ENCODE results near the gene NTRK2.

Gene NTRK2

DNA sequence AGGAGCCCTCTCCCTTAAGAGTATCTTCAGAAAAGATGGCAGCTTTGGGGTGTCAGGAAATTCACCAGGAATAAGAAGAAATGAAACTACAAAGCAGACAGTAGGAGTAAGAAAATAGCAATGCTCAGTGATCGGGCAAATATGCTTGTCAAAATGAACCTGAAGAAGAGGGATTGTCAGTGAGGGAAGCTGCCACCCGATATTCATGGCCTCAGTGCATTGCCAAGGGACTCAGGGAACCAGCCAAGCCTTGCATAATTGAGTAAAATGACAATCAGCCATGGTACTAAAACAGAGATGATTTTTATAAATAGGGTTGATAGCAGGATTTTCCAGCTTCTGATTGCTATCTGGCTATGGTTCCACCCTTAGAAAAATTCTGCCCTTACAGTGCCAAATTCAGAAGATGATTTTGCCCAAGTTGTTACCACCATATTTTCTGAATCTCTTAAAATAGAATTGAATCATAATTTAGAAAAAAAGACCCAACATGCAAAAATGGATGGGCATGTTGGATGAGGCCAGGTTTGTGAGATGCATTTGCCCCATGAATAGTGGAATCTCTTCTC is 274.0 kb downstream of the NTRK2 start:
- peaks cover 3% of the 10 kb centered on the region for H3K27me3 Mint-ChIP-seq
- H3K27ac Mint-ChIP-seq = no peak overlapping the region
- peaks cover 5% of the 10 kb centered on the region for H3K9me3 Mint-ChIP-seq
- ATAC-seq (ENCODE audit: low read depth) = no peak
- no peak overlapping the region for H3K4me3 Mint-ChIP-seq
- no peak for DNase-seq (ENCODE audit: low spot score in 2 of 2)
- H3K4me1 Mint-ChIP-seq = no peaks in the 10 kb centered on the region
- no peaks in the 10 kb centered on the region for H3K36me3 Mint-ChIP-seq

DNA sequence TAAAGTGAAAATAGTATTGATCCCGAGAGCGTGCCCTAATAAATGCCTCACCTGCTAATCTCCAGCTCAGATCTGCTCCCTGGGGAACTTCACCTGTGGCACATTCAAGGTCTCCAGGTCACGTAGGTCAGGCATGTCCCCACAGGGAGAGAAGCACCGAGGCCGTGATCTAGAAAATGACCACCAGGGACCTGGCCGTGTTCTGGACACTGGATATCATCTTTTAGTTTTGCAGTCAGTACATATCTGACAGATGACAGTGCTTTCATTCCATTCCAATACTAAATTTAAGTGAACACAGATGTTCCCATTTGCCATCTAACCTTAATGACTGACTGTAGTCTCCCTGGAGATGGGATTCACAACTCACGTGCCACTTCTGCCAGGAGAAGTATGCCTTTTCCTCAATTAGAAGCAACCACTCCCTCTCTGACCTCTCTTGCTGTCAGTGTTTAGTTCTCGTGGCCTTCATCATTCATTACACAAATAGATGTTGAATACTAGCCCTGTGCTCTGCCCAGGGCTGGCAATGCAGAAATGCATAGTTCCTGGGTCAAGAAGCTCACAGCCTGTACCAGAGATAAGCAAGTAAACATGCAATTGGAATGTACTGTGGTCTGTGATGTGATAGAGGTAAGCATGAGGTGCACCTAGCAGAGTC is 276.5 kb downstream of the NTRK2 start:
- DNase-seq (ENCODE audit: low spot score in 2 of 2) (no peak), ATAC-seq (ENCODE audit: low read depth) (no peak)
- Mint-ChIP-seq H3K9me3 (peaks cover 5% of the 10 kb centered on the region), H3K4me1 (no peaks in the 10 kb centered on the region), H3K27me3 (peaks cover 6% of the 10 kb centered on the region), H3K27ac (no peak overlapping the region), H3K4me3 (no peak overlapping the region), H3K36me3 (no peaks in the 10 kb centered on the region)

DNA sequence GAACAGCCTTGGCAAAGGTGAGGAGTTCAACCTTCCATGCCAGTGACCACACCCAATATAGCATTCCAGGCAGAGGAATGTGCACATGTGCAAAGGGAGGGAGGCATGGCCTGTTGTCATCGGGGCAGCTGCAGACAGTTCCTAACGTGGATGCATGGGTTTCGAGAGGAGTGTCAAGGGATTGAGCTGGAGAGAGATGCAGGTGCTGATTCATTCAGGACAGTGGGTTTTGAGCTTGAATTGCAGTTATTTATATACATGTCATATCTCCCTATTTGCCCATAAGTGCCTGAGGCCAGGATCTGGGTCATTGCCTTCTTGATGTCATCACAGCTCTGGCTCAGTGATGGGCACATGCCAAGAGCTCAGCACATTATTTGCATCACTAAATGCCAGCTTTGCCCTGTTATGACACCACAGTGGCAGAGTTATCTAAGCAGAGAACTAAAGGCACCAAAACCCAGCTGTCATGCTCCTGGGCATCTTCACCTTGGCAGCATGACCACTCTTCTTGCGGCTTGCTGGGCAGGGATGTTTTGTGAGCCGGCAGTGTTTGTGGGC is 278.0 kb downstream of the NTRK2 start:
- DNase-seq (ENCODE audit: low spot score in 2 of 2) = no peak
- H3K4me3 Mint-ChIP-seq = no peak overlapping the region
- ATAC-seq (ENCODE audit: low read depth) = no peak
- peaks cover 5% of the 10 kb centered on the region for H3K9me3 Mint-ChIP-seq
- H3K27ac Mint-ChIP-seq = no peak overlapping the region
- H3K4me1 Mint-ChIP-seq = no peaks in the 10 kb centered on the region
- H3K27me3 Mint-ChIP-seq = peaks cover 6% of the 10 kb centered on the region
- H3K36me3 Mint-ChIP-seq = no peaks in the 10 kb centered on the region

DNA sequence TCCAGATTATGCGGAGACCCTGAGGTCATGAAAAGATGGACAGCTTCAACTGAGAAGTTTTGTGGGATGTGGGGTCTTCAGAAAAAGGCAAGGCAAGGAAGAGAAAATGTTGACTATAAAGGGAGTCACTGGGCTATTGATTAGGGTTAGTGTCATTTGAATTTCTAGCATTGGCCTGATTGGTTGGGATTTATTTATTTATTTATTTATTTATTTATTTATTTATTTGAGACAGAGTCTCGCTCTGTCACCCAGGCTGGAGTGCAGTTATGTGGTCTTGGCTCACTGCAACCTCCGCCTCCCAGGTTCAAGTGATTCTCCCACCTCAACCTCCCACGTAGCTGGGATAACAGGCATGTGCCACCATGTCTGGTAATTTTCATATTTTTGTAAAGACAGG is 279.7 kb downstream of the NTRK2 start:
- DNase-seq (ENCODE audit: low spot score in 2 of 2) (no peak), ATAC-seq (ENCODE audit: low read depth) (no peak)
- Mint-ChIP-seq H3K36me3 (no peaks in the 10 kb centered on the region), H3K27ac (no peak overlapping the region), H3K4me1 (no peaks in the 10 kb centered on the region), H3K27me3 (peaks cover 8% of the 10 kb centered on the region), H3K9me3 (peaks cover 2% of the 10 kb centered on the region), H3K4me3 (no peak overlapping the region)

DNA sequence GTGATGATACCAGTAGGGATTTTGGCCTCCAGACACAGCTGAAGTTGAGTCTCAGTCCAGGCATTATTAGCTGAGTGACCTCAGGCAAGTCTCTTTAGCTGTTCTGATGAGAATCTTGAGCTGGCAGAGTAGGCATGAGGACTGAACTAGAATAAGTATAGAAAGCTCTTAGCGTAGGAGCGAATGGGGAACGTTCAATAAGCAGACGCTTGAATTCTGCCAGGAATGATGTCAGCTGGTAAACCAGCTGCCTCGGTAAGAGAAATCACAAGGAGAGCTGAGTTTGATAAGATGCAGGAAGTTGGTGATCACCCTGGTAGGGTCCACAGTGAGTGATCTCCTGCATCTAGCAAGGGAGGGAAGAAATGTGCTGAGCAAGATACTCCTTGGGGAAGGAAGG is 280.4 kb downstream of the NTRK2 start:
- Mint-ChIP-seq H3K27ac (no peak overlapping the region), H3K4me1 (no peaks in the 10 kb centered on the region), H3K36me3 (no peaks in the 10 kb centered on the region), H3K4me3 (no peak overlapping the region), H3K27me3 (peaks cover 9% of the 10 kb centered on the region), H3K9me3 (peaks cover 2% of the 10 kb centered on the region)
- ATAC-seq (ENCODE audit: low read depth) (no peak), DNase-seq (ENCODE audit: low spot score in 2 of 2) (no peak)

DNA sequence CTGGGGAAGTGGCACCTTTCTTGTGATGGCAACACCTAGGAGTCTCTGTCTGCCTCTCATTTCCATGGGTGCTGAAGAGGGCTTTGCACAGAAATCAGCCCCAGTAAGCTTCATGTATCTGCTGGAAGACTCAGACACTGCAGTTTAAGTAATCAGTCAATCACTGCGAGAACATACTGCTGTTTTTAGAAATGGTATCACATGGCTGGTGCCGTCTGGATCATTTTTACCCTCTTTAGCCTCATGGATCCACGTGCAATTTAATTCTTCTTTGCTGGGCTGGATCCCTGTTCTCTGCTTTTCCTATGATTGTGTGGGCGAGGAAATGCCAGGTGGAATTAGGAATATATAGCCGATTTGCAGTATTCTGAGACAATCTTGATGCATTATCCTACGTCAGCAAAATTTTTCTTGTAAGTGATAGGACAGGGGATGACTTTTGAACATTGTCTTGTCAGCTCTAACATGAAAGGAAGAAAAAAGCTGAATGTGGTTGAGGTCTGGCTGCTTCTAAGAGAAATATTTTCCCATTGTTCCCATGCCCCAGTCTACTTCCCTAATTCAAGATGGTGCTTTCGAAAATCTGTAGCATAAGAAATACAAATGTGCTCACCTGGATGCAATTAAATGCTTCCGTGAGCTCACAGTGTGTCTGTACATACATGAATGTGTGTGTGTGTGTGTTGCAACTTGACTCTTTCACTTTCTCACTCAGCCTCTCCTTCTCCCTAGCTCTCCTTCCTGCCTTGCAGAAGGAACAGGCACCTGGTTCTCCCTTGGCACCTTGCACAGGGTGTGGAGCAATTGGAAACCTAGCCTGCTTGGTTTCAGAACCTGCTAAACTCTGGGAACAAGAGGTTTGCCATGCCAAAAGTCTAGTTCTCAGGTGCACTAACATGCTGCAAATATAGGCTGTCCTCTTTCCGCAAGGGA is 281.6 kb downstream of the NTRK2 start:
- Mint-ChIP-seq H3K9me3 (no peaks in the 10 kb centered on the region), H3K27me3 (peaks cover 9% of the 10 kb centered on the region), H3K27ac (no peak overlapping the region), H3K36me3 (no peaks in the 10 kb centered on the region), H3K4me3 (no peak overlapping the region), H3K4me1 (no peaks in the 10 kb centered on the region)
- DNase-seq (ENCODE audit: low spot score in 2 of 2) = no peak
- ATAC-seq (ENCODE audit: low read depth) = no peak

DNA sequence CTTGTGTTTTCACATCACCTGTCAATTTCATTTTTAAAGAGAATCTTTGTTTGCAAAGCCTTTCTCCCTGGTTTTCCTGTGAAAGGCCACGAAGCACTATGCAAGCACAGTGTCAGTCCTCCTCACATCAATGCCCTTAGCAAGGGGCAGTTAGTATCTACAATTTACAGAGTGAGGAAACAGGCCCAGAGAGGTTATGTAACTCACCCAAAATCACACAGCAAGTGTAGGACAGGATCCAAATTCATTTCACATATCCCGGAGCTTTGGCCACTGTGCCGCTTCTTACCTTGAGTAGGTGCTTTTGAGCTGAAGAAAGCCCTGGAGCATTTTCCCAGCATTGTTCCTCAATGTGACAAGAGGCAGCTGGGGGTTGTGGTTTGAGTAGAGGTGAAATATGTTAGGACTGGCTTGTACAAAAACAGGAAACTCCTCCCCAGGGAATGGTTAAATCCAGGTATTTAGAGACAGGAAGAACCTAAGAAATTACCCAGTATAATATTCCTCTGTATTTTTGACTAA is 283.8 kb downstream of the NTRK2 start:
- no peaks in the 10 kb centered on the region for H3K4me1 Mint-ChIP-seq
- H3K27ac Mint-ChIP-seq = no peak overlapping the region
- peaks cover 2% of the 10 kb centered on the region for H3K9me3 Mint-ChIP-seq
- no peak for ATAC-seq (ENCODE audit: low read depth)
- no peak overlapping the region for H3K4me3 Mint-ChIP-seq
- DNase-seq (ENCODE audit: low spot score in 2 of 2) = no peak
- peaks cover 6% of the 10 kb centered on the region for H3K27me3 Mint-ChIP-seq
- no peaks in the 10 kb centered on the region for H3K36me3 Mint-ChIP-seq

DNA sequence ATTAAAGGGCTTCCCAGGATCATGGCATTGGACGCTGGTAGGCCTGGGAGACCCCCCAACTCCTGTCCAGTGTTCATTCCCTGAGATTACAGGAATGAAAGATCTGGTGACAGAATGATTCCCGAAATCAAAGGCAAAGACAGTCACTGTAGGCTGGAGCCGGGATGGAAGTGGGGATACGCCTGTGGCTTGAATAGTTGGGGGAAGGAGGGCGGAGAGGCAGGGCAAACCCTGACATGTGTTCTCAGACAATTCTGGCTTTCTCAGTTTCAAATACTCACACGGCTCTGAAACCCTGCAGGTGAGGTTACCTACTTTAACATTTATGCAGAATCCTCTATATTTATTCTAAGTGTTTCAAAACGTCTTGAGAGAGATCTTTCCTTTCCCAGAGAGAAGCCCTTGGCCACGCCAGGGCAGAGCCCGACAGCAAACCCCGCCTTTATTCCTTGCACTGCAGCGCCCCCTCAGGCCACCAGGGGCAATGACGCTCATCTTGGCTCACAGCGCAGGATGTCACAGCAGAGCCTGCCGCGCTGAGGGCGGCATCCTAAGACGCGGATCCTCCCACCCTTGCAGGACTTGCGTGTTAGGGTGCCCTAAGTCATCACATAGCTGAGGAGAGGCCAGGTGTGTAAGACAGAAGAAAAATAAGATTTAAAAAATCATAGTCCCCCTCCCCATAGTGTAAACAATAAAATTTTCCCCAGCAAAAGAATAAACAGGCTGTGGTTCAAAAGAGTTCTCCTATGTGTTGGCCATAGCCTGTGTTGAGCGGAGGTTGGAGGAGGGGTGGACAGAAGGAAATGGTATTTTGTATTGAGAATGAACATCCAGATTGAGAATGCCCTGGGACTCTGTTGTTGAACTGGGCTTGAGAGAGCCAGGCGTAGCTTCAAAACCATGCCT is 284.5 kb downstream of the NTRK2 start:
- peak; percentile 26 for ATAC-seq (ENCODE audit: low read depth)
- H3K4me3 Mint-ChIP-seq = no peak overlapping the region
- H3K27me3 Mint-ChIP-seq = peaks cover 4% of the 10 kb centered on the region
- no peaks in the 10 kb centered on the region for H3K4me1 Mint-ChIP-seq
- H3K9me3 Mint-ChIP-seq = peaks cover 2% of the 10 kb centered on the region
- DNase-seq (ENCODE audit: low spot score in 2 of 2) = peak in 1 of 2 donors; percentile 13
- H3K36me3 Mint-ChIP-seq = no peaks in the 10 kb centered on the region
- no peak overlapping the region for H3K27ac Mint-ChIP-seq

DNA sequence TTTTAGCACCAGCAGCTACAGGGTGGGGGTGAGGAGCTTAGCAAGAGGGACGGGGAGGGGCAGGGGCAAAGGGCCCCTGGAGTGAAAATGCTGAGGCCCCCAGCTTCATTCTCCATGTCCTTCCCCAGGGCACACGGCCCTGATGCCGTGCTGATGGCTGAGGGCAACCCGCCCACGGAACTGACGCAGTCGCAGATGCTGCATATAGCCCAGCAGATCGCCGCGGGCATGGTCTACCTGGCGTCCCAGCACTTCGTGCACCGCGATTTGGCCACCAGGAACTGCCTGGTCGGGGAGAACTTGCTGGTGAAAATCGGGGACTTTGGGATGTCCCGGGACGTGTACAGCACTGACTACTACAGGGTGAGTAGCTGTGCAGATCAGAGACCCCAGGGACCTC is 285.6 kb downstream of the NTRK2 start:
- ATAC-seq (ENCODE audit: low read depth) = no peak
- Mint-ChIP-seq H3K36me3 (no peaks in the 10 kb centered on the region), H3K4me1 (no peaks in the 10 kb centered on the region), H3K27me3 (peaks cover 4% of the 10 kb centered on the region), H3K9me3 (peaks cover 2% of the 10 kb centered on the region), H3K27ac (no peak overlapping the region), H3K4me3 (no peak overlapping the region)
- no peak for DNase-seq (ENCODE audit: low spot score in 2 of 2)

DNA sequence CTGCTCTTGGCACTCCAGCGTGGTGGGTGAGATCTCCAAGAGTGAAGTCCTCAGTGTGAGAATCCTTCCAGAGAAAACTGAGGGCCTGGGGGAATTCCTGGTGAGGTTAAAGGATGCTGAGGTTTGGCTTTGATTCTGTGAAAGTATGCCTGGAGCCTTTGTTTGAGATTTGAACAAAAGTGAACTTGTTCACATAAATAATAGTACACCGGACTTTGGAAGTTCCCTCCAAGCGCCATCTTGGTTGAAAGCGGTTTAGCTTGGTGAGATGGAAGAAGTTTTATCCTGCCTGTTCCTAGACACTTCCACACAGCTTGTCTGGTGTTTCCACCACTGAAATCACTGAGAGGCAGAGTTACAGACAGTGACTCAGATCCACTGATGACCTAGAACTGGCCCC is 286.4 kb downstream of the NTRK2 start:
- Mint-ChIP-seq H3K4me3 (no peak overlapping the region), H3K27me3 (peaks cover 4% of the 10 kb centered on the region), H3K9me3 (peaks cover 2% of the 10 kb centered on the region), H3K27ac (no peak overlapping the region), H3K36me3 (no peaks in the 10 kb centered on the region), H3K4me1 (no peaks in the 10 kb centered on the region)
- DNase-seq (ENCODE audit: low spot score in 2 of 2) (no peak), ATAC-seq (ENCODE audit: low read depth) (no peak)

DNA sequence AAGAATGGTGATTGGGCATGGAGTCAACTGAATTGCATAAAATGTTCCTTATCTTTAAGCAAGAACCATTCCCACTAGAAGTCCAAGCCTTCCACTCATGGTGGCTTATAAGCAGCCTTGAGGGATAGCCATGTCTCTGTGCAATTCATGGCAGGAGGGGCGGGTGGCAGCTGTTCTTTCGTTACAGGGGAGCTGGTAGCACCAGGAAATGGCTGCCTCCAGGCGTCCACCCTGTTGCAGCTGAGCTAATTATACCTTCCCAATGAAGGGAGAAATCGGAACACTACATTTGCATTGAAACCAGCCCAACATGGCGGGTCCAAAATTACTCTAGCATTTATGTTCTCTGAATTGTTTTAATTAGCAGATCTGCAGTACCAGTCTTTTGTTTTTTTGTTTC is 289.8 kb downstream of the NTRK2 start:
- no peak overlapping the region for H3K27ac Mint-ChIP-seq
- no peaks in the 10 kb centered on the region for H3K4me1 Mint-ChIP-seq
- no peak for DNase-seq (ENCODE audit: low spot score in 2 of 2)
- ATAC-seq (ENCODE audit: low read depth) = no peak
- no peaks in the 10 kb centered on the region for H3K36me3 Mint-ChIP-seq
- H3K9me3 Mint-ChIP-seq = peaks cover 2% of the 10 kb centered on the region
- no peak overlapping the region for H3K4me3 Mint-ChIP-seq
- peaks cover under 1% of the 10 kb centered on the region for H3K27me3 Mint-ChIP-seq

DNA sequence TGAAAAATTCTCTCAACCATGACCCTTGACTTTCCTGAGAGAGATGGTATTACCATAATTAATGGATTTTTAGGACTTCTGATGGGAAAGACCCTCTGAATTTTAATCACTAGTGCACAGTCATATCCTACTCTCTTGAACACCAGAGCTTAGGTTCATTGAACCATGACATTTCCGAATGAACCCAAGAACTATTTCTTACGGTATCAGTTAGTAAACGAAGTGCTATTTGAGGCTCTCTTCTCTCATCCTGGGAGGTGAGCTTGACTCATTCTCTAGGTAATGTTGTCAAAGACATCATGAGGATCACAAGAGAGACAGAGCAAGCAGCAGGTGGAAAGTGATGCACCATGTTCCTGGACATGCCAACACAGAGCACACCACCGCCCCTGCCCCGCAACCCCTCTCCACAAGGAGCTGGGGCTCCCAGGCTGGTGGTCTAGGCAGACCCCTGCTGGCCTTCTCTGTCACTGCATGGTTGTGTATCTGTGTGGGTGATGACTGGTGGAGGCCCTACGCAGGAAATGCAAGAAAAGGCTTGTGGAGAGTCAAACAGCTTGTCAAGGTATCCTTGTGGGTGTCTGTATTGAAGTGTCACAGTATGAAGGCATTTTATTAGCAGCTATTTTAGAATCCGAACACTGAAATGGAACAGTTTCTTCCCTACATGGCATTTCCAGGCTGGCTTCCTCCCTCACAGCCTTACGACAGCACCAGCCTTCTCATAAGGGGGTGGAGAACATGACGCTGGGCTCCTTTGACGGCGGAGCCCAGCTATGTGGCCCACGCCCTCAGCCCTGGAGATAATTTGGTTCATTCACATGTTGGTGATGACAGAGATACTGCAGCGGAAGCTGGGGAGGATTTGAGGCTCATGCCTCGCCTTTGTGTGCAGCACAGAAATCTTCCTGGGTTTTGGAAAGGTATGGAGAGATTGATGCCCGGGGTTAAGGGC is 297.6 kb downstream of the NTRK2 start:
- DNase-seq (ENCODE audit: low spot score in 2 of 2) (no peak), ATAC-seq (ENCODE audit: low read depth) (no peak)
- no peaks in the 10 kb centered on the region for H3K36me3 Mint-ChIP-seq
- H3K27me3 Mint-ChIP-seq = peaks cover 1% of the 10 kb centered on the region
- H3K4me1 Mint-ChIP-seq = no peaks in the 10 kb centered on the region
- peaks cover 3% of the 10 kb centered on the region for H3K9me3 Mint-ChIP-seq
- H3K27ac Mint-ChIP-seq = no peak overlapping the region
- no peak overlapping the region for H3K4me3 Mint-ChIP-seq
